ENCODE results near the gene TMC1.

Gene TMC1

DNA sequence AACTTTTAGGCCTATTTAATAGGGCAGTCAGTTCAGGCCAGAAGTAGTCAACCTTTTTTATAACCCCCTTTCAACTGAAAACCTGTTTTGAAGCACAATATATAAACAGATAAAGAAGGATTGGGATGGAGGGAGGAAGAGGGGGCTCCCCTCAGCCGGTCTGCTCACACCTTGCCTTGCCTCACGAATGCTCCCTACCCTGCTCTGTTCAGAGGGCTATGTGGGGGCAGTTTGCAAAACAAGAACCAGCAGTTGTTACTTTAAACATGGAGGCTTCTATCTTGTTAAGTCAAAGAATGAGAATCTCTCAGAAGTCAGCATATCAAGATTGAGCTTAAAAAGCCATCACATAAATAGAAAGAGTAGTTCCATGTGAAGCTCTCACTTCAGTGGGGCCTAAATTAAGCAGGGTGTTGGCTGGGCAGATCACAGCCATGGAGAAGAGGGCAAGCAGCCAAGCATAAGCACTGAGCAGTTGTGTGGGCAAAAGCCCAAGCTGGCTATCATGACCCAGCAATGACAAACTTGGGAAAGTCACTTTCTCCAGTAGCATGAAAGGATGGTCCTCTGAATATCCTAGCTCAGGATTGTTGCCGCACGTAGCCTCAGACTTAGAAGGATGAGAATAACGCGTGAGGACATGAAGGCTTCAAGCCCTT lies 360.8 kb downstream of the TMC1 start:
- no peak for DNase-seq

DNA sequence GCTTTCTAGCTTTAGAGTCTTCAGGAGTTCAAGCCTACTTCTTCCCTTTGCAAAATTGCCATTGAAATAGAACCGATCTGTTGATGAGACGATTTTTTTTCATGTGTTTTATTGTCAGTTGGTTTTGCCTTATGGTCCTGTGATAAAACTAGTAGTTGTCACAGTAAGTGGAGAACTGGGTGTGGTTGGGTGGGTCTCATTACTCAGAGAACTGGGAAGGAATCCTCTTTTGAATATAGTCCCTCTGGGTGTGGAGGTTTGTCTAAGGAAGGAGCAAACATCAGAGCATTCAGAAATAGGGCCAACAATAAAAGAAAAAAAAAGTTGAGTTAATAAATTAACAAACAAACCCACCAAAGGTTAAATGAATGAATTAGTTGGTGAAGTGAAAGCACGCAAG lies 362.5 kb downstream of the TMC1 start:
- no peak for DNase-seq

DNA sequence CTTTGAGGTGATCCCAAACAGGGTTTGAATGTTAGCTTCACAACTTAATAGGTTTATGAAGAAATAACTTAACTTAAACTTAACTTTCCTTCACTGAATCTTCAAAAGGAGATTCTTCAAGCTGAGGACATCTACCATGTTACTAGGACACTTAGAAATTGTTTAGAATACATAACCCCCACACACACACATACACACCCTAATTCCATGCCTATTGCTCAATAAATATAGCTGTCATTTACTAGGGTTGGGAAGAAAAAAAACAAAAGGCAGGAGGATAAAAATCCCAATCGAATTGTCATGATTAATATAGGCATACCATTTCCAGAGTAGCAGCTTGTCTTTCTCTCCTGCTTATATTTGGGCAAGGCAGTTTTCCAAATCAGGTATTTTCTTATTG lies 363.1 kb downstream of the TMC1 start:
- no peak for DNase-seq

Data from NCI-H510A treated with DMSO at 0.1 percent for 48 hours (cell line).